Mesenchymal stem cell (in vitro differentiated cells and primary cell): ENCODE results near the gene VENTX.
"Not testable (repeated sequence)": the region's sequence is repeated elsewhere in the genome, so short reads cannot be mapped to it uniquely, and the experiment has no call there.

Experiments used
- DNase-seq: peaks from one replicate; pipeline ENCODE4 v3.0.0-alpha.2; 2013
- H2AFZ ChIP-seq: one replicate; pipeline ENCODE4 v1.6.1; 2013; ENCODE audit warnings: low read depth, mild to moderate bottlenecking, control low read depth, inconsistent platforms, low read length, moderate library complexity
- H2AK5ac ChIP-seq: 2 replicates; pipeline ENCODE4 v1.6.1; 2013; ENCODE audit warnings: low read length, moderate library complexity, mild to moderate bottlenecking, inconsistent platforms; ENCODE audit not compliant: severe bottlenecking
- H2BK120ac ChIP-seq: one replicate; pipeline ENCODE4 v1.6.1; 2013; ENCODE audit warnings: low read depth, mild to moderate bottlenecking, inconsistent platforms, low read length, moderate library complexity
- H2BK12ac ChIP-seq, 2 experiments: one replicate each; pipeline ENCODE4 v1.6.1; 2013; ENCODE audit warnings: inconsistent platforms in 2 of 2, low read length in 2 of 2, mild to moderate bottlenecking in 2 of 2, moderate library complexity in 2 of 2, control low read depth in 1 of 2
- H2BK15ac ChIP-seq: one replicate; pipeline ENCODE4 v1.6.1; 2013; ENCODE audit warnings: mild to moderate bottlenecking, low read depth, inconsistent platforms; ENCODE audit not compliant: poor library complexity, severe bottlenecking
- H2BK5ac ChIP-seq: 2 replicates; pipeline ENCODE4 v1.6.1; 2013; ENCODE audit warnings: low read depth, mild to moderate bottlenecking, low read length, control low read depth, inconsistent platforms; ENCODE audit not compliant: poor library complexity, severe bottlenecking
- H3K14ac ChIP-seq, 2 experiments: one replicate each; pipeline ENCODE4 v1.6.1; 2013; ENCODE audit warnings: inconsistent platforms in 2 of 2, low read length in 2 of 2, control low read depth in 1 of 2, mild to moderate bottlenecking in 1 of 2, moderate library complexity in 1 of 2
- H3K18ac ChIP-seq, 2 experiments: one replicate each; pipeline ENCODE4 v1.6.1; 2013; ENCODE audit warnings: inconsistent platforms in 2 of 2, low read length in 2 of 2, control low read depth in 1 of 2, low read depth in 1 of 2, mild to moderate bottlenecking in 1 of 2
- H3K23ac ChIP-seq, 2 experiments: one replicate each; pipeline ENCODE4 v1.6.1; 2013; ENCODE audit warnings: inconsistent platforms in 2 of 2, low read length in 2 of 2, mild to moderate bottlenecking in 2 of 2, moderate library complexity in 2 of 2, control low read depth in 1 of 2
- H3K27ac ChIP-seq: 2 replicates; pipeline ENCODE4 v1.5.1; 2013; ENCODE audit warnings: mild to moderate bottlenecking, moderate library complexity, low read length, control low read depth, inconsistent platforms; ENCODE audit not compliant: poor library complexity, severe bottlenecking
- H3K27me3 ChIP-seq, 2 experiments: 2 replicates each; pipeline versions ENCODE4 v1.6.1 to v1.7.0; 2013; ENCODE audit warnings: low read length in 2 of 2, mild to moderate bottlenecking in 2 of 2, moderate library complexity in 2 of 2, control low read depth in 1 of 2, inconsistent platforms in 1 of 2; ENCODE audit not compliant: control insufficient read depth in 1 of 2, insufficient read depth in 1 of 2
- H3K36me3 ChIP-seq, 2 experiments: 2 replicates each; pipeline versions ENCODE4 v1.6.1 to v1.7.0; 2013; ENCODE audit warnings: low read length in 2 of 2, control low read depth in 1 of 2, inconsistent platforms in 1 of 2, low read depth in 1 of 2, mild to moderate bottlenecking in 1 of 2; ENCODE audit not compliant: insufficient read depth in 2 of 2, control insufficient read depth in 1 of 2
- H3K4ac ChIP-seq, 2 experiments: one replicate each; pipeline ENCODE4 v1.6.1; 2013; ENCODE audit warnings: inconsistent platforms in 2 of 2, low read length in 2 of 2, mild to moderate bottlenecking in 2 of 2, moderate library complexity in 2 of 2, control low read depth in 1 of 2, low read depth in 1 of 2
- H3K4me1 ChIP-seq: 2 replicates; pipeline ENCODE4 v1.6.1; 2013; ENCODE audit warnings: low read depth, low read length, control low read depth; ENCODE audit not compliant: control insufficient read depth, insufficient read depth
- H3K4me2 ChIP-seq: 2 replicates; pipeline ENCODE4 v1.6.1; 2013; ENCODE audit warnings: low read length, mild to moderate bottlenecking, inconsistent platforms; ENCODE audit not compliant: poor library complexity, severe bottlenecking
- H3K4me3 ChIP-seq, 2 experiments: 2 replicates each; pipeline versions ENCODE4 v1.5.1 to v1.7.0; 2013; ENCODE audit warnings: low read length in 2 of 2, mild to moderate bottlenecking in 2 of 2, control low read depth in 1 of 2, low read depth in 1 of 2; ENCODE audit not compliant: insufficient read depth in 1 of 2
- H3K79me1 ChIP-seq: replicated peaks from 2 replicates; pipeline ENCODE4 v1.6.1; 2013; ENCODE audit warnings: mild to moderate bottlenecking, control low read depth, low read length, inconsistent platforms; ENCODE audit not compliant: poor library complexity, severe bottlenecking
- H3K9ac ChIP-seq: 2 replicates; pipeline ENCODE4 v1.7.0; 2013; ENCODE audit warnings: mild to moderate bottlenecking, low read length, moderate library complexity
- H3K9me3 ChIP-seq: 2 replicates; pipeline ENCODE4 v1.7.0; 2013; ENCODE audit warnings: mild to moderate bottlenecking, low read length; ENCODE audit not compliant: control insufficient read depth
- H4K8ac ChIP-seq: one replicate; pipeline ENCODE4 v1.6.1; 2013; ENCODE audit warnings: inconsistent platforms, mild to moderate bottlenecking, low read length, moderate library complexity
- H4K91ac ChIP-seq: one replicate; pipeline ENCODE4 v1.6.1; 2013; ENCODE audit warnings: mild to moderate bottlenecking, low read length, inconsistent platforms
- WGBS: methylation state at CpG from one replicate; pipeline ENCODE4 v1.1.7; 2013; ENCODE audit warnings: mixed read lengths; 5-methylcytosine and 5-hydroxymethylcytosine counted together

VENTX gene

GRCh38 chr10:133218891-133219290 lies 18.8 kb upstream of the VENTX start:
- no peaks in the 10 kb centered on the region for H3K9me3 ChIP-seq
- no peak overlapping the region for H2BK12ac ChIP-seq
- no peak overlapping the region for H2BK120ac ChIP-seq
- no peak overlapping the region for H4K91ac ChIP-seq
- no peak overlapping the region for H3K18ac ChIP-seq
- H3K4ac ChIP-seq: no peak overlapping the region
- H3K4me2 ChIP-seq: no peak overlapping the region
- H4K8ac ChIP-seq: no peak overlapping the region
- no peak overlapping the region for H2AFZ ChIP-seq
- no peak overlapping the region for H2BK15ac ChIP-seq
- H3K79me1 ChIP-seq: no peaks in the 10 kb centered on the region
- H3K9ac ChIP-seq: no peak overlapping the region
- H3K36me3 ChIP-seq: no peaks in the 10 kb centered on the region
- no peak overlapping the region for H3K27ac ChIP-seq
- peaks cover 2% of the 10 kb centered on the region for H3K4me1 ChIP-seq
- no peak overlapping the region for H2AK5ac ChIP-seq
- no peak overlapping the region for H3K14ac ChIP-seq
- no peak overlapping the region for H3K23ac ChIP-seq
- 89% methylated on average over 20 of the region's 20 CpGs for WGBS
- no peak overlapping the region for H3K4me3 ChIP-seq
- peaks cover 12 to 22% of the 10 kb centered on the region in 2 experiments for H3K27me3 ChIP-seq
- no peak for DNase-seq
- H2BK5ac ChIP-seq: no peak overlapping the region

GRCh38 chr10:133219782-133220181 lies 17.9 kb upstream of the VENTX start:
- H4K91ac ChIP-seq: no peak overlapping the region
- H2BK5ac ChIP-seq: no peak overlapping the region
- H2BK12ac ChIP-seq: no peak overlapping the region
- H3K27me3 ChIP-seq: peaks cover 12 to 31% of the 10 kb centered on the region in 2 experiments
- no peak overlapping the region for H4K8ac ChIP-seq
- DNase-seq: no peak
- H3K14ac ChIP-seq: no peak overlapping the region
- H3K23ac ChIP-seq: no peak overlapping the region
- no peak overlapping the region for H3K27ac ChIP-seq
- H3K9me3 ChIP-seq: no peaks in the 10 kb centered on the region
- no peak overlapping the region for H2AFZ ChIP-seq
- no peak overlapping the region for H2AK5ac ChIP-seq
- H3K79me1 ChIP-seq: no peaks in the 10 kb centered on the region
- no peak overlapping the region for H3K18ac ChIP-seq
- 38% methylated on average over 18 of the region's 28 CpGs for WGBS
- no peak overlapping the region for H3K4ac ChIP-seq
- H3K4me3 ChIP-seq: no peak overlapping the region
- no peak overlapping the region for H2BK120ac ChIP-seq
- peaks cover 2% of the 10 kb centered on the region for H3K4me1 ChIP-seq
- H3K4me2 ChIP-seq: no peak overlapping the region
- H3K36me3 ChIP-seq: no peaks in the 10 kb centered on the region
- H3K9ac ChIP-seq: no peak overlapping the region
- no peak overlapping the region for H2BK15ac ChIP-seq

- no peak overlapping the region for H4K91ac ChIP-seq
- H3K36me3 ChIP-seq: no peaks in the 10 kb centered on the region
- no peak for DNase-seq
- H3K23ac ChIP-seq: no peak overlapping the region
- no peak overlapping the region for H3K14ac ChIP-seq
- H3K27ac ChIP-seq: no peak overlapping the region
- H3K4me3 ChIP-seq: no peak overlapping the region
- no peaks in the 10 kb centered on the region for H3K9me3 ChIP-seq
- H2BK5ac ChIP-seq: no peak overlapping the region
- no peak overlapping the region for H3K9ac ChIP-seq
- WGBS: 92% methylated on average over 10 of the region's 11 CpGs
- no peak overlapping the region for H2AK5ac ChIP-seq
- H4K8ac ChIP-seq: no peak overlapping the region
- H2AFZ ChIP-seq: no peak overlapping the region
- no peak overlapping the region for H2BK15ac ChIP-seq
- H3K4me2 ChIP-seq: no peak overlapping the region
- no peaks in the 10 kb centered on the region for H3K79me1 ChIP-seq
- H3K18ac ChIP-seq: no peak overlapping the region
- no peak overlapping the region for H3K4ac ChIP-seq
- no peak overlapping the region for H2BK12ac ChIP-seq
- H3K4me1 ChIP-seq: peaks cover 7% of the 10 kb centered on the region
- peaks cover 12 to 36% of the 10 kb centered on the region in 2 experiments for H3K27me3 ChIP-seq
- H2BK120ac ChIP-seq: no peak overlapping the region
These were observed 16.3 kb upstream of the VENTX start for GRCh38 chr10:133221331-133221730.

GRCh38 chr10:133221756-133222155 lies 15.9 kb upstream of the VENTX start:
- H2BK120ac ChIP-seq, H2BK5ac ChIP-seq, H3K36me3 ChIP-seq, H4K8ac ChIP-seq, H2AFZ ChIP-seq, H3K4ac ChIP-seq, H3K14ac ChIP-seq, H3K18ac ChIP-seq, H4K91ac ChIP-seq, H2BK12ac ChIP-seq, H3K27ac ChIP-seq, DNase-seq, H3K9me3 ChIP-seq, H3K4me1 ChIP-seq, H3K4me3 ChIP-seq, H3K4me2 ChIP-seq, H3K79me1 ChIP-seq, H2BK15ac ChIP-seq, H3K23ac ChIP-seq, H3K9ac ChIP-seq, H2AK5ac ChIP-seq: not testable (repeated sequence)
- H3K27me3 ChIP-seq: peaks cover 12 to 40% of the 10 kb centered on the region in 2 experiments
- 93% methylated on average over 6 of the region's 22 CpGs for WGBS
